Measurements from ENCODE around the gene UNK. TPM values are rescaled to one million over a fixed set of nuclear protein-coding genes. Genes with fewer than 3 reads are reported as not detected.

UNK gene
- total RNA-seq, 1 donor from 2014 or later, result 17.2 TPM

DNA sequence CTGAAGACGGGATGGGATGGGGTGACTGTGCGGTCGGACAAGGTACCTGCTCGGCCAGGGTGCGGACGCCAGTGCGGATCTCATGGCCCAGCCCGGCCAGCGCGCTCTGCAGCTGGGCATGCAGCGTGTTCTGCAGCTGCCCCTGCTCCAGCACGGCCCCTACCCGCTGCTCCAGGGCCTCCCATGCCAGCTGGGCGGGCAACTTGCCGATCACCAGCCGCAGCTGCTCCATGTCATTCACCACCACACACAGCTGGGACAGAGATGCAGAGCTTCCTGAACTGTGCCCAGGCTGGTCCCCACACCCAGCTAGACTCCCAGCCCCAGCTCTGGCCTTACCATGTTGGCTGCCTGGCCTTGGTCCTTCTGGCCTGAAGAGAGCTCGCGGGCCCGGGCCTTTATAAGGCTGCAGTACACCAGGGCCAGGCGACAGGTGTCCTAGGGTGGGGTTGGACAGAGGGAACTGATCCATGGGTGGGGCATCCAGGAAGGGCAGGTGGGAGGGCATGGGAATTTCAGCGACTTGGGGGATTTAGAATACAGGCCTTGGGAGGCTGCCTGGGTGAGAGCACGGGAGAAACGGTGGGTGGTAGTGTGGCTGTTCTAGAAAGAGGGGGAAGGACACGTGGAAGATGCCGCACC is 49.8 kb downstream of the UNK start:
- DNase-seq (ENCODE audit: low read depth), result no peak

- no peak for DNase-seq (ENCODE audit: low read depth)
Observed at GRCh38 chr17:75834928-75835653, 50.5 kb downstream of the UNK start.

DNA sequence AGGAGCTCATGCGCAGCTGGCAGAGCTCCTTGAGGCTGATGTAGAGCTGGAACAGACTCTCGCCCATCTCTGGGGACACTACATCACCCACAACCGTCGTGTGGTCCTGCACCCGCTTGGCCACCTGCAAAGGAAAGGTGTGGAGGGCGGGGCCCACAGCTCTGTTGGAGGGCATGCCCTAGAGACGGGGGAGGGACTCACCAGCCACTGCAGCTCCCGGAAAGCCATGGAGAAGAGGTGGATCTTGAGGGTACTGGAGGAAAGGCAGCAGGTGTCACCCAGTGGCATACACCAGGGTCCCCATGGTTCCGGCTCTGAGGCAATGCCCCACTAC is 51.0 kb downstream of the UNK start:
- DNase-seq (ENCODE audit: low read depth), result no peak

DNA sequence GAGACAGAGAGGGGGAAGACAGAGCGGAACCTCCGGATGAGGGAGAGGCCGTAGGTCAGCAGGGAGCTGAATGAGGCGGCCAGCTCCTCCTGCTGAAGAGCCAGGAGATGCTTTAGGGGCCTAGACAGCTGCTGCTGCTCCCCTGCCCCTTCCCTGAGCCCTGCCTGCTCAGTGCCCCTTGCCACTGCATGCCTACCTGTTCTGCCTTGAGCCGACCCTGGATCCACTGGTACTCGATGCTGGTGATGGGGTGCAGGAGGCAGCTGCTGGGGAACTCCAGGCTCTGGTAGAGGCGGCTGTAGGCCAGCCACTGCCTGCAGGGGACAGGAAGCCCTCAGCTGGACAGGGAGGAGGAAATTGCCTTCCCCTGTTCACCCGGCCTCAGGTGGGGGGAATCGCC is 52.0 kb downstream of the UNK start:
- no peak for DNase-seq (ENCODE audit: low read depth)

- DNase-seq (ENCODE audit: low read depth), result no peak
Observed at GRCh38 chr17:75837899-75838298, 53.3 kb downstream of the UNK start.

DNA sequence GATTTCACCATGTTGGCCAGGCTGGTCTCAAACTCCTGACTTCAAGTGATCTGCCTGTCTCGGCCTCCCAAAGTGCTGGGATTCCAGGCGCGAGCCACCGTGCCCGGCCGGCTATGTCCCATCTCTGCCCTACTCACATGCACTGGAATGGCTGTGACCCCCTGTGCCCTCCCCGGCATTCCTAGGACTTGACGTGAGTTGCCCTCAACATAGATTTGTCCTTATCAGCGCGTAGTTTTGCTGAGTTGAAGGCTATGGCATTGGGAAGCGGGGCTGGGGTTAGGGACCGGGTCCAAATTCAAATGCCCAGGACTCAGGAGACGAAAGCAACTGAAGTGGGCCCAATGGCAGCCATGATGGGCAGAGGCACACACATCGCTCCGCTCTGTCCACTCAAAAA is 53.8 kb downstream of the UNK start:
- no peak for DNase-seq (ENCODE audit: low read depth)

DNA sequence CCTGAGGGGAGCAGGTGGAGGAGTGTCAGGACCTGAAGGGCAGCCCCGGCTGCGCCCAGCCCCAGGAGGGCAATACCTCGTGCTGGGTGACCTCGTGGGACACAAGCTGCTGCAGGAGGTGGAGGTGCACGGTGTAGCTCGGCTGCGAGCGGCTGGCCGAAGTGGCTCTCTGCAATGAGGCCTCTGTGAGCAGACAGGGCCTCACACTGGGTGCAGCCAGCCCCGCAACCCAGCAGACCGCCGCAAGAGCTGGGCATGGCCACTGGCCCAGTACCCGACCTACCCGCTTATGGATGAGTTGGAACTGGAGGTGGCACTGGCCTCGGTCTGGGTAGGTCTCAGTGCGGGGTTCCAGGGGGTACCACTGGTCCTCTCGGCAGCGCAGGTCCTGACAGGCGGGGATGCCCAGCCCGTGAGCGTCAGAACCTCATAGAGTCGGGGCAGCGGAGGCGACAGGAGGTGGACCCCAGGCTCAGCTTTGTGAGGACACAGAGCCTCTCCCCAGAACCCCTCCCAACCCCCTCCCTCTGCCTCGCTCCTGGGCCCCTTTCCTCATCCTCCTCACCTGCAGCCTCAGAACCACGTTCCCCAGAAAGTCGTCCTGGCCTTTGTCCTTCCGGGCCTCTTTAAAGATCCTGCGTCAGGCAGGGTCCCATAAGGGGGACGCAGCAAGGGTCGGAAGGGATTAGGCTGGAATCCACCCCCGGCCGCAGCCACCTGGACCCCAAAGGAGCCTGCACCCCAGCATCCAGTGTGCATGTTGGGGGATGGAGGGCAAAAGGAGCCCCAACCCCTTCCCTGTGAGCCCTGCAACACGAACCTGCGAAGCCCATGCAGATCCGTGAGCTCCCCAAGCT is 55.6 kb downstream of the UNK start:
- no peak for DNase-seq (ENCODE audit: low read depth)

DNA sequence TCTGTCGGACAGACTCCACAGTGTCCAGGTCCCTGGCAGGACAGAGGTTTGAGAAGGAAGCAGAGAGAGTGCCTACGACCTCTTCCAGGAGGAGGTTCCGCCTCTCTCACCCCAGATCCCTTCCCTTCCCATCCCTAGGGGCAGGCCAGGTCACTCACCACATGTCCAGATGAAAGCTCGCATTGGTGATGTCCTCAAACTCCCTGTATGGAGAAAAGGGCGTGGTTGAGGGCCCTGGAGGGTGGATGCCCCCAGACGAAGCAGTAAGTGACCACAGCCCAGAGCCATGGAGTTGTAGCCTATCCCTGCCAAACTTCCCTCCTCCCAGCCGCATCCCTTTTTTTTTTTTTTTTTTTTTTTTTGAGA is 56.2 kb downstream of the UNK start:
- DNase-seq (ENCODE audit: low read depth), result no peak

GRCh38 chr17:75842411-75842810 is 57.8 kb downstream of the UNK start:
- DNase-seq (ENCODE audit: low read depth), result no peak

- no peak for DNase-seq (ENCODE audit: low read depth)
Observed at GRCh38 chr17:75842963-75843576, 58.5 kb downstream of the UNK start.

DNA sequence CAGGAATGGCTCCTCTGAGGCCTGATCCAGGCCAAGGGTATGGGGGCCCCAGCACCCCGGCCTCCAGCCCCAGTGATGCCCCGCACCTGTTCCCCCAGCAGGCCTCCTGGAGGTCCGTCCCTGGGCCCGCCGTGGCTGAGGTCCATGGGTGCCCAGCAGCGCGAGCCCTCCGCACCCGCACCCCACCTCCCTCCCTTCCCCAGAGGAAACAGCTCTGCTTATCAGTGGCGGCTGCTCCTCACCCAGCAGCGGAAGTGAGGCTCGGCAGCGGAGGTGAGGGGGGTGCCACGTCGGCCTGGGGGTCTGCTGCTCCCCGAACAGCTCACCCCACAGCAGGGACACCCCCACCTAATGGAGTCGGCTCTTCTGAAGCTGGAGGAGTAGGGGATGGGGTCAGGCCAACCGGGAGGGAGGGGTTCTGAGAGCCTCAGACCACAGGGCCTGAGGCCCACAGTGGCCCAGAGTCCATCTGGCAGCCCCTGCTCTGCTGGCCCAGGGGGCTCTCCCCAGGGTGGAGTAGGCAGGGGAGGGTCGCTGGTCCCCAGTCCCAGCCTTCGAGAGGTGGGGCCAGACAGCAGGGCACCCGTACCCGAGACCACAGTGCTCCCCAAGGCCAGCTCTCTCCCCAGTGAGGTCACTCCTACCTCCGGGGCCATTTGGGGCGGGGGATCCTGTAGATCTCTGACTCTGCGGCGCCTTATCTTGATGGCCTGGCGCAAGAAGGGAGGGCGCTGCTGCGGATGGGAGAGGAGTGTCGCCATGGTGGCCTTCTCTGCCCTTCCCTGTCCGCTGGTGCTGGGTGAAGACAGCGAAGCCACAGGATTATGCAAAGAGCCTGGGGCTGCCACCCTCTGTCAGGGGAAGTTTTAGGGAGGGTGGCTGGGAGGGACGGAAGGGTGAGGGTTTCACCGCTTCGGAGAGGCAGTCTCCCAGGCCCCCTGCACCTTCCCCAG is 59.2 kb downstream of the UNK start, which contains the start of gene UNC13D:
TSS of gene UNC13D (minus strand) at position 828 of the 953 bp plus-strand sequence. CDS start at position 761, 67 bp downstream.
- no peak for DNase-seq (ENCODE audit: low read depth)

DNA sequence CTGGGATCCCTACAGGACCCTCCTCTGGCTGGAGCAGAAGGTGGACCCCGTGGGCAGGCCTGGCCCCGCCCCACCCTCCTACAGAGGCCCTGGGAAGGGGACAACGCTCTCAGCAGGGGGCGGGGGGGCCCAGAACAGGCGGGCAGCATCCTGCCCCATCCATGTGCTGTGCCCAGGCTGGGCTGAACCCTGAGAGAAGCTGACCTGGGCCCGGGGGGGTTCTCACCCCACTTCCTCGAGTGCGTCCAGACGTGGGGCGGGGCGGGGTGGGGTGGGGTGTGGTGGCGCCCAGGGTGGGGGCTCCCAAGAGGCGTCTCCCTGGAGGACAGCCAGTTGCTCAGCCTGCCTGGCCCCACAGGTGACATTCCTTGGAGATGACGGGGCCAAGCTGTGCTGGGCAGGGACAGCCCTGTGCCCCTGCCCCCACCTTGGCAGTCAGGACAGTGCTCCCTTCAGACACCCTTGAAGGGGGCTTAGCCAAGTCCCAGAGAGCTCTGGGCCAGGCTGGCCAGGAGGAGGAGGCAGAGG is 60.0 kb downstream of the UNK start:
- DNase-seq (ENCODE audit: low read depth), result peak; percentile 36

DNA sequence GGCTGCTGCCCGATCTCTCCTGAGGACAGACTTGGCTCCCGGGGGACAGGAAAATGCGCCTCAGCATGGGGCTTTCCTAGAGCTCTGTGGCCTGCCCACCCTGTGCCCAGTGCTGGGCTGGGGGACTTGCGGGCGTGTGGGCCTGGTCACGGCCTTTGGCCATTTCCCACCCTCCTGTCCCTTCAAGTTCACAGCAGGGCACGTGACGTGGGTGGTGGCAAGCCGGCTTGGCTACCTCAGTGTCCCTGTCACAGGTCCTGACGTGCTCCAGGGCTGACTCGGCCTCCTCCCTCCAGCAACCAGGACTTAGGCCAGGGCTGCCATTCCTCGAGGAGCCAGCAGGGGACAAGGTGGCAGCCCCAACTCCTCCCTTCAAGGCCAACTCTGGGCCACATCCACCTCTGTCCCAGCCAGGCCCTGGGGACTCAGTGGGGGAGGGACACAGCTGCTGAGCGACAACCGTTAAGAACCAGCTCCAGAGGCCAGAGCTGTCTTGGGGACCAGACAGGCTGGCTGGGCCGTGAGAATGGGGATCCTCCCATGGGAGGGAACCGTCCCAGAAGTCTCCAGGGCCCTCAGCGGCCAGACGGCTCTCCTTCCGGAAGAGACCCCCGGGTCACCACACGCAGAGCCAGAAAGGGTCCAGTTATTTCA is 60.6 kb downstream of the UNK start:
- peak; percentile 58 for DNase-seq (ENCODE audit: low read depth)

GRCh38 chr17:75845933-75846691 is 61.5 kb downstream of the UNK start:
- no peak for DNase-seq (ENCODE audit: low read depth)

- no peak for DNase-seq (ENCODE audit: low read depth)
Observed at GRCh38 chr17:75846692-75847613, 62.3 kb downstream of the UNK start.

DNA sequence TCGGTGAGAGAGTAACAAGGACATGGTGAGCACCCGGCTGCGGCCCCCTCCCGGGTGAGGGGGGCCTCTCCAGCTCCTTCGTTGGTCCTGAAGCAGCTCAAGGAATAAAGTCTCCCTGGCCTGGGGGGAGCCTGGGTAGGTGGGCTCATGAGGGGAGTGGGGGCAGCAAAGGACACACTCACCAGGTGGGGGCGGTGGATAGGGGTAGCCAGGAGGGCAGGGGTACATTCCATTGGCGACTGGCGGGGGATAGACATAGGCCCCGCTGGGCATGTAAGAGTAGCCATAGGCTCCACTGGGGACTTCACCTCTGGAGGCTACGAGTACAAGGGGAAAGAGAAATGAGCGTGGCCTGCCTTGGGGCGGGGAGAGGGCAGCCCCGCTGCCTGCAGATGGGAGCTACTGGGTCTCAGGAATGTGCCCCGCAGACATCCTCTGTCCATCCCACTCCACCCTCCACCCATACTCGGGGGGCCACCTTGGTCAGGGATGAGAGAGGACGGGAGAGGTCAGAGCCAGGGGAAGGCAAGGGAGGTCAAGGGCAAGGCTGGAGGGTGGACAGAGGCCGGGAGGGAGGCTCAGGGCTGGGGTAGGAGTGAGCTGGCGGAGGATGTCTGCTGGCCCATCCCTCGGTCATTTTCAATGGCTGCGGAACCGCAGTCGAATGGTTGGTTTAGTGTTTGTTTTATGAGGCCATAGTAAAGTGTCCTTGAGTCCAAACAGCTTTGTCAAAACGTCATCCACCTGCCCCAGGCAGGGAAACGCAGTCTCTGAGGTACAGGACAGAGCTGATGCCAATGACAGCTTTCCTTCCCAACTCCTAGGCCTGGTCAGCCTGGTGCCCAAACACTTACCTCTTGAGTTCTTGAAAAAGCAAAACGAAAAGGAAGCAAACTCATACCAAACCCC is 63.3 kb downstream of the UNK start:
- no peak for DNase-seq (ENCODE audit: low read depth)

DNA sequence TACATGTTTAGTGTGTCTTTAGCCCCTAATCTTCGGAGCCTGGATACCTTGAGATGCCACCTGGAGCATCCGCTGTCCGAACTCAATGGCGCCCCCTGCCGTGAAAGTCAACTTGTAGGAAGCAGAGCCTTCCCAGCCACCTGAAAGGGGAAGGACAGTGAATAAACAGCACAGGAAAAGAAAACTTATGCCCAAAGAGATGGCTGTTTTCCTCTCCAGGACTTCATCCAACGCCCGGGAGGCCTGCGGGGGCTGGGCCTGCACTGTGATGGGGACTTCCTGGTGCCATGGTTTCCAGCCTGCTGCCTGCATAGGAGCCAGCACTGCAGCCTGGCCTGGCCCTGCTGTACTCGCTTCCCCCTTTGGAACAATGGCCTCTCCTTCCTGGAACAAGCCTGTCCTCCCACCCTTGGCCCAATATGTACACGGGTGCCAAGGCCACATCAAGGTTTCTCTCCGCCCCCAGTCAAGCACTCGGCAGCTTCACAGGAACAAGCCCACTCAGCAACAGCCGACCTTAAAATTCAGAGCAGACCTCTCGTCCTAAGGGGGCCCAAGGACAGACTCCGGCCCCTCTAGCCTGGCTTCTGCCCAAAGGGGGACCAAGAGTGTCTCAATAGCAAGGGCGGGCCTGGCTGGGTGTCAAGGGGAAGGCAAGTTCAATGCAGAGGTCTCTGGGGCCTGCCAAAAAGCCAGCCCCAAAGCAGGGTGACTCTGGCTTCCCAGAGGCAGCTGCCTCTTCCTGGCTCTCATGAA is 64.1 kb downstream of the UNK start:
- DNase-seq (ENCODE audit: low read depth), result peak; percentile 40
